Gastroesophageal sphincter (tissue), 3 donors: ENCODE measurements around the gene BLOC1S4.

Experiments used
- CTCF ChIP-seq, 4 experiments: fragments of 200-600 bp in 2 of 4; fragments of 450-650 bp in 2 of 4; sonication (generic) in 1 of 4; IDR thresholded peaks; one replicate each; pipeline ENCODE4 v1.5.1; 2017 to 2019; ENCODE audit warnings: antibody characterized with exemption in 4 of 4, mild to moderate bottlenecking in 2 of 4, moderate library complexity in 2 of 4
- EP300 ChIP-seq: sonication (generic); formaldehyde crosslinking; IDR thresholded peaks from one replicate; pipeline ENCODE4 v1.6.1; 2017; ENCODE audit warnings: antibody characterized with exemption, mild to moderate bottlenecking
- POLR2A ChIP-seq, 2 donors: fragments of 450-650 bp; IDR thresholded peaks; one replicate each; pipeline ENCODE4 v1.6.1; 2017; ENCODE audit warnings: antibody characterized with exemption in 2 of 2, mild to moderate bottlenecking in 2 of 2, moderate library complexity in 1 of 2

GRCh38 chr4:6693231-6694176 is 22.5 kb upstream of the BLOC1S4 start, which contains the start of gene S100P:
- no peak for TF ChIP-seq CTCF (IDR thresholded peaks at IDR 0.05)
- no peak for TF ChIP-seq POLR2A (IDR thresholded peaks at IDR 0.05)
- TF ChIP-seq EP300 = no peak
